ENCODE results near the gene PPARG.

DNA sequence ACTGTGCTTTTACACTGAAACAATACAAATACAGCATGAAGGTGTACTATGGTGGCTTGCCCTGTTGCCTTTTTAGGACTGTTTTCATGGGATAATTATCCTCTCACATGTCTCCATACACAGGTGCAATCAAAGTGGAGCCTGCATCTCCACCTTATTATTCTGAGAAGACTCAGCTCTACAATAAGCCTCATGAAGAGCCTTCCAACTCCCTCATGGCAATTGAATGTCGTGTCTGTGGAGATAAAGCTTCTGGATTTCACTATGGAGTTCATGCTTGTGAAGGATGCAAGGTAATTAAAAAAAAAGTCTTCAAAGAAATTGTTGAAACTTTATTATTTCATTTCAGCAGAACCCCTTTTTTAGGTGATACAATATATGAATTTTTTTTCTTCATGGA lies 92.3 kb downstream of the PPARG start:
- TF ChIP-seq, protein P1, sequence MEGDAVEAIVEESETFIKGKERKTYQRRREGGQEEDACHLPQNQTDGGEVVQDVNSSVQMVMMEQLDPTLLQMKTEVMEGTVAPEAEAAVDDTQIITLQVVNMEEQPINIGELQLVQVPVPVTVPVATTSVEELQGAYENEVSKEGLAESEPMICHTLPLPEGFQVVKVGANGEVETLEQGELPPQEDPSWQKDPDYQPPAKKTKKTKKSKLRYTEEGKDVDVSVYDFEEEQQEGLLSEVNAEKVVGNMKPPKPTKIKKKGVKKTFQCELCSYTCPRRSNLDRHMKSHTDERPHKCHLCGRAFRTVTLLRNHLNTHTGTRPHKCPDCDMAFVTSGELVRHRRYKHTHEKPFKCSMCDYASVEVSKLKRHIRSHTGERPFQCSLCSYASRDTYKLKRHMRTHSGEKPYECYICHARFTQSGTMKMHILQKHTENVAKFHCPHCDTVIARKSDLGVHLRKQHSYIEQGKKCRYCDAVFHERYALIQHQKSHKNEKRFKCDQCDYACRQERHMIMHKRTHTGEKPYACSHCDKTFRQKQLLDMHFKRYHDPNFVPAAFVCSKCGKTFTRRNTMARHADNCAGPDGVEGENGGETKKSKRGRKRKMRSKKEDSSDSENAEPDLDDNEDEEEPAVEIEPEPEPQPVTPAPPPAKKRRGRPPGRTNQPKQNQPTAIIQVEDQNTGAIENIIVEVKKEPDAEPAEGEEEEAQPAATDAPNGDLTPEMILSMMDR (IDR thresholded peaks at IDR 0.05) = no peak
- TF ChIP-seq POLR2A (IDR thresholded peaks at IDR 0.05; ENCODE audit: low read length) (no peak), EP300 (IDR thresholded peaks at IDR 0.05) (no peak), HMGXB4 (CRISPR knock-in tag; IDR thresholded peaks at IDR 0.05; ENCODE audit: borderline replicate concordance) (no peak), CBX2 (IDR thresholded peaks at IDR 0.05; ENCODE audit: borderline replicate concordance, low read depth) (no peak), POLR2AphosphoS2 (conservative IDR thresholded peaks at IDR 0.05; ENCODE audit: low read length) (no peak), PHF8 (IDR thresholded peaks at IDR 0.05; ENCODE audit: borderline replicate concordance, low read depth) (no peak), JUN (IDR thresholded peaks at IDR 0.05) (no peak), SMC3 (IDR thresholded peaks at IDR 0.05) (no peak), RFX5 (IDR thresholded peaks at IDR 0.05) (no peak), USF2 (IDR thresholded peaks at IDR 0.05) (no peak), CHD2 (IDR thresholded peaks at IDR 0.05; ENCODE audit: low read length, partially characterized antibody) (no peak), MAFK (IDR thresholded peaks at IDR 0.05; ENCODE audit: partially characterized antibody) (no peak)
